ENCODE data around the gene KCNK13.

Gene KCNK13

GRCh38 chr14:90132821-90133570 lies 71.2 kb downstream of the KCNK13 start:
- DNase-seq (ENCODE audit: low read depth) = no peak

GRCh38 chr14:90136904-90137303 lies 75.1 kb downstream of the KCNK13 start:
- DNase-seq (ENCODE audit: low read depth) = no peak

- DNase-seq (ENCODE audit: low read depth) = no peak
Observed at GRCh38 chr14:90137807-90138206, 76.0 kb downstream of the KCNK13 start.

GRCh38 chr14:90139199-90139598 lies 77.4 kb downstream of the KCNK13 start:
- no peak for DNase-seq (ENCODE audit: low read depth)

GRCh38 chr14:90140298-90140955 lies 78.6 kb downstream of the KCNK13 start:
- no peak for DNase-seq (ENCODE audit: low read depth)

GRCh38 chr14:90140956-90141316 lies 79.1 kb downstream of the KCNK13 start:
- no peak for DNase-seq (ENCODE audit: low read depth)

- DNase-seq (ENCODE audit: low read depth) = no peak
Observed at GRCh38 chr14:90153429-90153828, 91.6 kb downstream of the KCNK13 start.

- DNase-seq (ENCODE audit: low read depth) = no peak
Observed at GRCh38 chr14:90154110-90154509, 92.3 kb downstream of the KCNK13 start.

GRCh38 chr14:90159146-90159545 lies 97.4 kb downstream of the KCNK13 start:
- DNase-seq (ENCODE audit: low read depth) = no peak

- no peak for DNase-seq (ENCODE audit: low read depth)
Observed at GRCh38 chr14:90159688-90160087, 97.9 kb downstream of the KCNK13 start.

GRCh38 chr14:90161129-90161528 lies 99.3 kb downstream of the KCNK13 start:
- no peak for DNase-seq (ENCODE audit: low read depth)

- DNase-seq (ENCODE audit: low read depth) = no peak
Observed at GRCh38 chr14:90168425-90169105, 106.8 kb downstream of the KCNK13 start.

- DNase-seq (ENCODE audit: low read depth) = no peak
Observed at GRCh38 chr14:90175631-90176030, 113.8 kb downstream of the KCNK13 start.

GRCh38 chr14:90177539-90178189 lies 115.9 kb downstream of the KCNK13 start:
- no peak for DNase-seq (ENCODE audit: low read depth)

- DNase-seq (ENCODE audit: low read depth) = no peak
Observed at GRCh38 chr14:90179357-90179756, 117.6 kb downstream of the KCNK13 start.

GRCh38 chr14:90179809-90180779 lies 118.3 kb downstream of the KCNK13 start:
- DNase-seq (ENCODE audit: low read depth) = no peak

GRCh38 chr14:90184094-90184493 lies 122.3 kb downstream of the KCNK13 start:
- DNase-seq (ENCODE audit: low read depth) = no peak

- no peak for DNase-seq (ENCODE audit: low read depth)
Observed at GRCh38 chr14:90184571-90185266, 122.9 kb downstream of the KCNK13 start.

- no peak for DNase-seq (ENCODE audit: low read depth)
Observed at GRCh38 chr14:90188588-90188987, 126.8 kb downstream of the KCNK13 start.

GRCh38 chr14:90191154-90191553 lies 129.4 kb downstream of the KCNK13 start:
- DNase-seq (ENCODE audit: low read depth) = no peak

GRCh38 chr14:90191585-90191984 lies 129.8 kb downstream of the KCNK13 start:
- no peak for DNase-seq (ENCODE audit: low read depth)

Data from stimulated activated CD8-positive, alpha-beta memory T cell treated with anti-CD3 and anti-CD28 coated beads, Interleukin-4, amount 100 ng/mL, for 24 hours (primary cell).